IPS-18c (cell line): ENCODE results near the gene ERGIC3.
"Not testable (repeated sequence)": the region's sequence is repeated elsewhere in the genome, so short reads cannot be mapped to it uniquely, and the experiment has no call there.

Experiments used
- H3K4me3 ChIP-seq: 2 replicates; pipeline ENCODE4 v1.7.0; 2013; ENCODE audit warnings: low read depth, mild to moderate bottlenecking, low read length, moderate library complexity; ENCODE audit not compliant: insufficient read depth
- H3K9me3 ChIP-seq: one replicate; pipeline ENCODE4 v1.6.1; 2013; ENCODE audit warnings: mild to moderate bottlenecking, low read length, moderate library complexity; ENCODE audit not compliant: control insufficient read depth, insufficient read depth

ERGIC3 gene

GRCh38 chr20:35552914-35553313, 11.0 kb downstream of the ERGIC3 start:
- Histone ChIP-seq H3K9me3 (no peaks in the 10 kb centered on the region), H3K4me3 (no peak overlapping the region)

DNA sequence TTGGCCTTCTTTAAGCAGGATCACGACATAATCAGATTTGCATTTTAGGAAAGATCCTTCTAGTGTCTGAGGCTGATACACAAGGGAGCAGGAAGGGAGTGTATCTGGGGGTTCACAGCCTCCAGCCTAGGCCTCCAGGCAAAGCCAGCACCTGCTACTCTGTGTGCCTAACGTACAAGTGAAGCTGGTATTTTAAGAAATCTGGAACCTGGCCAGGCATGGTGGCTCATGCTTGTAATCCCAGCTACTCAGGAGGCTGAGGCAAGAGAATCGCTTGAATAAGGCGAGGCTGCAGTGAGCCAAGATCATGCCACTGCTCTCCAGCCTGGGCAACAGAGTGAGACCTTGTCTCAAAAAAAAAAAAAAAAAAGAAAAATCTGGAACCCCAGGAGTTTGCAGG, 13.6 kb downstream of the ERGIC3 start:
- H3K4me3 ChIP-seq, H3K9me3 ChIP-seq: not testable (repeated sequence)

GRCh38 chr20:35555951-35556645, 14.2 kb downstream of the ERGIC3 start:
- Histone ChIP-seq H3K4me3 (no peak overlapping the region), H3K9me3 (no peaks in the 10 kb centered on the region)

GRCh38 chr20:35556871-35557270, 15.0 kb downstream of the ERGIC3 start:
- no peaks in the 10 kb centered on the region for H3K9me3 ChIP-seq
- no peak overlapping the region for H3K4me3 ChIP-seq

- peaks cover 2% of the 10 kb centered on the region for H3K9me3 ChIP-seq
- no peak overlapping the region for H3K4me3 ChIP-seq
Measured at GRCh38 chr20:35558451-35558850, 16.6 kb downstream of the ERGIC3 start.

DNA sequence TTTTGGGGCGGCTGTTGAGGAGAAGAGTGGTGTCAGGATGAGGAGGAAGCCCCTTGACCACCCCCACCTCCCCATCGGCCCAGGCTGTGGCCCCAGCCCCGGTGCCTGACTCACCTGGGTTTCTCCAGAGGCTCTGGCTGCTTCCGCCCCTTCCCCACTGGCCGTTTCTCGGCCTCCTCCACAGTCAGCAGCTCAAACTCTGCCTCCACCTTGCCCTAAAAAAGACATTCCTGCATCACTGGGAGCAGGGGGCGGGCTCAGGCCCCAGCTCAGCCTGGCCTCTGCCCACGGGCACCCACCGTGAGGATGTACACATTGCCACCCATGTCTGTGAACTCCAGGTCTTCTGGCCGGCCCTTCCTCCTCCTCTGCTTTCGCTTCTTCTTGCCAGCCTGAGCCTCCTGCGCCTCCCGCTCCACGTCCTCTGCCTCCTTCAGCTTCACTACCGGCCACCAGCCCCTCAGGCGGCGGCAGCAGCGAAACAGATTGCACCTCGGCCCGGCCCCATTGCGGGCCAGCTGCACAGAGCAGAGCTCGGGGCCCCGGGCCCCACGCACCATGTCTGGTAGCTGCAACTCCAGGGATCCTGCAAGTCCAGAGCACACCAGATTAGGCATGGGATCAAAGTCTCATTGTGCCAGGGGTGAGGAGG, 17.3 kb downstream of the ERGIC3 start:
- no peak overlapping the region for H3K4me3 ChIP-seq
- peaks cover 2% of the 10 kb centered on the region for H3K9me3 ChIP-seq

- no peak overlapping the region for H3K4me3 ChIP-seq
- H3K9me3 ChIP-seq, result peaks cover 2% of the 10 kb centered on the region
Measured at GRCh38 chr20:35560105-35560511, 18.2 kb downstream of the ERGIC3 start.

DNA sequence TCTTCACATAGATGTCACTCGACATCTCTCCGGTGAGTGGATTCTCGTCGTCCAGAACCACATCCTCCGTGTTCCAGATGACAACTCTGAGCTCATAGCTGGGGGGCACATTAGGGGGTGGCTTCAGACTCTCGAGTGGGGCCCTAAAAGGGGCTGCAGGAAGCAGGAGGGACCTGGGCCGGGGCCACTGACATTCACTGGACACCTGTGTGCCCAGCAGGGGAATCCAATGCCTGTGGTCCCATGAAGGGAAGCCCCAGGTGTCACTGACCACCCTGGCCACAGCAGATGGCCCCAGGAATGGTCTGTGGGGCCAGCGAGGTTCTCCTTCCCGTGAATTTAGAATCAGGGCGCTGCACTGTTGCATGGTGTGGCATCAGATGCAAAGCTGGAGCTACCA, 18.7 kb downstream of the ERGIC3 start:
- Histone ChIP-seq H3K4me3 (no peak overlapping the region), H3K9me3 (peaks cover 2% of the 10 kb centered on the region)

DNA sequence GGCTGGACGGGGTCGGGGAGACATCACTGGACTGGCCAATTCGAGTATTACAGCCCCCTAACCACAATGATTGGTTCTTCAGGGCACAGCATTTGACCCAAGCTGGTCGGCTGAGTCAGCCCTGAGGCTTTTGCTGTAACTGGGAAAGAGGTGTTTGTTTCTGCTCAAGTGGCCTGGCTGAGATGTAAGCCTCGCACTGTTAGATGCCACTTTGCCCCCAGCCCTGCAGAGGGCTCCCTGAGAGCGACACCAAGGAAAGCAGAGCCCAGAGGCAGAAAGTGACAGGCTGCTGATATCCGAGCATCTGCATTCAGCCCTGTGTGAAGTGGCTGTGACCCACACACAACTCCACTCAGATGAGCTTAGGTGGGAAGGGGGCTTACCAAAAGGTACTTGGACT, 19.4 kb downstream of the ERGIC3 start:
- Histone ChIP-seq H3K4me3 (no peak overlapping the region), H3K9me3 (peaks cover 2% of the 10 kb centered on the region)

DNA sequence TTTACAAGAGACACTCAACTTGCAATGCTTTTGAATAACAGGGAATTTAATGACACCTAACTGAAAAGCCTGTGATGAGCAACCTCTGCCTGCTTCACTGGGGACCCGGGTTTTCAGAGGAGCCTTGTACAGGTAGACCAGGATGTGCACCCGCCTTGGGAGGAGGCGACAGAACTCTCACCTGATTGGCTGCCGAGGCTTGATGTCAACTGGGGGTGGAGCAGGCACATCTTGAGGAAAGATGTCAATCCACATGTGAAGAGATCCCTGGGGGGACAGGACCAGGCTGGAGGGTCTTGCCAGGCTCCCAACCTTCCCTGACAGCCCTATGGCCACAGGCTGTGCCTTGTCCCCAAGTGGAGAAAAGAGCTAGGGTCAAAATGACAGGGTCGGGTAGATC, 19.8 kb downstream of the ERGIC3 start:
- H3K4me3 ChIP-seq, result no peak overlapping the region

DNA sequence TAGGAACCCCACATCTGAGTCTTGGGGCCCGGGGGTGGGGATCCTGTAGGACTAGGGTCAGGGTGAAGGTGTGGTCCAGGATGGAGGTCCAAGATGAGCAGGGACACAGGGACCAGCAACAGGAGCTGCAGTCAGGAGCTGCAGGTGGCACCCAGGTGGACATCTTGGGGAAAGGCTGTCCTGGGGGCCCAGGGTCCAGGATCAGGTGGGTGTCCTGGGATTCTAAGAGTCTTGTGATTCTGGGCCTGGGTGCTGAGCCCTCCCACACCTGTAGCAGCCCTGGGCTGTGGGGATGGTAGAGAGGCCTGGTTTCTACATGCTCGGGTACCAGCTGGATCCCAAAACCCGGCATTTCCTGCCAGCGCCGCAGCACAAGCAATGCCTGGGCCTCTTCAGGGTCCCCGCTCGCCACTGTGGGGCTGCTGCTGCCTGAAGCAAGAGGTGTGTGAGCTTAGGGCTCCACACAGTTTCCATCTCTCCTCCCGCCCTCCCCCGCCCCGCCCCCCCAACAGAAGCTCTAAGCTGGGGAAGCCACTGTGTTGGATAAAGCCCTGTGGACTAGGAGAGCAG, 20.7 kb downstream of the ERGIC3 start:
- Histone ChIP-seq H3K4me3 (no peak overlapping the region), H3K9me3 (peaks cover 2% of the 10 kb centered on the region)

More for the DNA sequence above, 19.8 kb downstream of the ERGIC3 start:
- peaks cover 2% of the 10 kb centered on the region for H3K9me3 ChIP-seq

DNA sequence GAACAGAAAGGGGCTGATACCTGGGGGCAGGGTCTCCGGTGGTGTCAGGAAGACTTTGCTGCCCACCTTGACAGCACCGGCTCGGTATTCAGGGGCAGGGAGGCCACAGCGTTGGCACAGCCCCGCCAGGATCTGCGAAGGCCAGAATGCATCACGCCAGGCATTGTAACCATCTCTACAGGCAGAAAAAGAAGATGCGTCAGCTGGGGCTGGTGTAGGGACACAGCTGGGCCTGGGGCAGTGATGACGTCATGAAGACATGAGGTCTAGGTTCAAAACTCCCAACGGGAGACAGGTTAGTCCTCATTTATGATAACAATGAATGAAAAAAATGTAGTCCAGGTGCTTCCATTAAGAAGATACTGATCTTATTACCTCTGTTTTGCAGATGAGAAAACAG, 22.0 kb downstream of the ERGIC3 start:
- H3K9me3 ChIP-seq, result peaks cover 2% of the 10 kb centered on the region
- H3K4me3 ChIP-seq, result no peak overlapping the region

DNA sequence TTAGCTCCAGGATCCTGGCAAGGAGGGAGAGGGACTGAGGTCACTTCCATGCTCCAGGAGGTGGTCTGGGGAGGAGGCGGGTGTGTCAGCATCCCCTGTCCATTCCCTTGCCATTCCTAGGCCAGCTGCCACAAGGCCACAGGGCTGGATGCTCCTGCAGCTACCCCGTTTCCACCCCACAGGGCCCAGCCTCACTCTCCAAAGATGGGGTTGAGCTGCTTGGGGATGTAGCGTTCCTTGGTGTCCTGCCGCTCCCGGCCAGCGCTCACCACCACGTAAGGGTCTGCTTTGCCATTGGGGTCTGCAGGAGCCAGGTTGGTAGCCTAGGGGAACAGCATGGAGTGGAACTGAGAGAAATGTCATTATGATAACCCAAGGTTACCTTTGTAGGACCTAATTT, 23.0 kb downstream of the ERGIC3 start:
- peaks cover 2% of the 10 kb centered on the region for H3K9me3 ChIP-seq
- H3K4me3 ChIP-seq, result no peak overlapping the region

DNA sequence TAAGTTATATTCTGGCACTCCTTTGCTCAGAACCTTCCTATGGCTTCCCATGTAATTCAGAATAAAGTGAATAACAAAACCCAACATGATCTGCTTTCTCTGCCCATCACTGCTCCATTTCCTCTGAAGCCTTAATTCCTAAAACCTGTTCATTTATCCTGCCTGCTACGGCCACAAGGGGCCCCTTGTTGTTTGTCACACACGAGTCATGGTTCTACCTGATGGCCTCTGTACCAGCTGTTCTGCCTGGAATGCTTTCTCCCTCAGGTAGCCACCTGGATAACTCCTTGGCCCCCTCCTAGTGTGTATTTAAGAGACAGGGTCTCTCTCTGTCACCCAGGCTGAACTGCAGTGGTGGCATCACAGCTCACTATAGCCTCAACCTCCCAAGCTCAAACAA, 26.8 kb downstream of the ERGIC3 start:
- peaks cover 3% of the 10 kb centered on the region for H3K9me3 ChIP-seq
- no peak overlapping the region for H3K4me3 ChIP-seq

DNA sequence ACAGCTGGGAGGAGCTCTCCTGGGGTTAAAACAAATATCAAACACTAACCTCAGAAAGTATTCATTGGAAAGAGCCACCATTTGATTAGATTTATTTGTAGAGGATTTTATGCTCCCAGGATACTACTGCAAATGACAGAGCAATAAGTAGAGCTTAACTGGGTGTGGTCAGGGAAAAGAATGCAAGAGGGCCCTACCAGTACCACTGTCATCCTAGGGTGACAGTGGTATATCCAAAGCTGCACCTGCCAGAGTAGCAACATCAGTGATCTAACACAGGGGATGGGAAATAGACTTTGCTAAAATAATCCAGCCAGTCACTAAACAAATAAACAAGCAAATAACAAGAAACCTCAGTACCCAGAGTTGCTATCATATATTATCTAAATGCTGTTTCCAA, 29.7 kb downstream of the ERGIC3 start:
- no peak overlapping the region for H3K4me3 ChIP-seq
- peaks cover 4% of the 10 kb centered on the region for H3K9me3 ChIP-seq

GRCh38 chr20:35572838-35573237, 31.0 kb downstream of the ERGIC3 start:
- Histone ChIP-seq H3K4me3 (no peak overlapping the region), H3K9me3 (peaks cover 4% of the 10 kb centered on the region)

- peaks cover 4% of the 10 kb centered on the region for H3K9me3 ChIP-seq
- no peak overlapping the region for H3K4me3 ChIP-seq
Measured at GRCh38 chr20:35575958-35576357, 34.1 kb downstream of the ERGIC3 start.

GRCh38 chr20:35576816-35577215, 34.9 kb downstream of the ERGIC3 start:
- no peak overlapping the region for H3K4me3 ChIP-seq
- peaks cover 2% of the 10 kb centered on the region for H3K9me3 ChIP-seq
